RPMI7951 (cell line): ENCODE data around the gene KLRC2. TPM values are rescaled to one million over a fixed set of nuclear protein-coding genes. Genes with fewer than 3 reads are reported as not detected.
A peak's percentile ranks its signal among the peaks of the same experiment; 100 is the strongest.
"Not testable (repeated sequence)": the region's sequence is repeated elsewhere in the genome, so short reads cannot be mapped to it uniquely, and the experiment has no call there.

Source experiments
- DNase-seq: peaks from one replicate; pipeline ENCODE4 v3.0.0-alpha.2; 2012; ENCODE audit warnings: low read depth
- total RNA-seq: library from RNA; depleted of rRNA; stranded (reverse); fragments of >200 nt; shearing (Covaris generic); gene quantifications from 2 replicates; pipeline ENCODE4 v1.2.3, GENCODE V29; 2014

Gene KLRC2
- total RNA-seq, 1 experiment from 2014 or later: 17.4 TPM

DNA sequence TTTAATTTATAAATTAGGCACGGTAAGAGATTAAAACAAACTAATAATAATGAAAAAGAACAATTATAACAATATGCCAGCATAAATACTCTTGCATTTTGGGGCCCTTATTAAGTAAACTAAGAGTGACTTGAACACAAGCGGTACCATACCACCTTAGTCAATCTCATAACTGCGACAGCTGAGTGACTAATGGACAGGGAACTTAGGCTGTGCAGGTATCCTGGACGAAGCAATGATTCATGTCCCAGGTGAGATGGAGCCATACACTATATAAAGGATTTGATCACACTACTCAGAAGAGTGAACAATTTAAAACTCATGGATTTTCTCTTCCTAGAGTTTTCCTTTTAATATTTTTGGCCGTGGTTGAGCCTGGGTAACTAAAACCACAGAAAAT, 30.5 kb downstream of the KLRC2 start:
- DNase-seq: no peak

DNA sequence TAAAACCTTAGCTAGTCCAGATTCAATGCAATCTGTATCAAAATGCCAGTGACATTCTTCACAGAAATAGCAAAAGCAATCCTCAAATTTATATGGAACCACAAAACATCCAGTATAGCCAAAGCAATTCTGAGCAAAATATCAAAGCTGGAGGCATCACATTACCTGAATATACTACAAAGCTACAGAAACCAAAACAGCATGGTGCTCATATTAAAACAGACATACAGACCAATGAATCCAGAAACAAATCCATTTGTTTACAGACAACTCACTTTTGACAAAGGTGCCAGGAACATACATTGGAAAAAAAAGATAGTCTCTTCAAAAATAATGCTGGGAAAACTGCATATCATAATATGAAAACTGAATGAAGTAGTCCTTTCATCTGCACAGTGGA, 31.0 kb downstream of the KLRC2 start:
- no peak for DNase-seq

GRCh38 chr12:10400829-10401228, 35.0 kb downstream of the KLRC2 start:
- DNase-seq: no peak

DNA sequence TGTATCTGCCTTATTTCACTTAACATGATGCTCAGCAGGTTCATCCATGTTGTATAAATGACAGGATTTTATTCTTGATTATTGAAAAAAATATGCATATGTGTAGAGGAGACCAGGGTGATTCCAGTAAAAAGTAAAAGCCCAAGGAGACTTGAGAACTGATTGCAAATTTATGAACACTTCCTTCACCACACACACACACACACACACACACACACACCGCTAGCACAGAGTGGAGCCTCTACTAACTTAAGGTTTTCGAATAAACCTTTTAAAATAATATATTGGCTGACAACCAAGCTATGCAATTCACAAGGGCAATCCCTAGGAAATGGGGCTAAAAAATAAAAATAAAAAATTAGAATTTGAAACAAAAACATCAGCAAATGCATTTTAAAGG, 37.6 kb downstream of the KLRC2 start:
- no peak for DNase-seq

- DNase-seq: no peak
Observed at GRCh38 chr12:10397296-10397695, 38.5 kb downstream of the KLRC2 start.

- not testable (repeated sequence) for DNase-seq
Observed at GRCh38 chr12:10396176-10396575, 39.6 kb downstream of the KLRC2 start.

- DNase-seq: peak; percentile 97
Observed at GRCh38 chr12:10395390-10395998, 40.3 kb downstream of the KLRC2 start.

DNA sequence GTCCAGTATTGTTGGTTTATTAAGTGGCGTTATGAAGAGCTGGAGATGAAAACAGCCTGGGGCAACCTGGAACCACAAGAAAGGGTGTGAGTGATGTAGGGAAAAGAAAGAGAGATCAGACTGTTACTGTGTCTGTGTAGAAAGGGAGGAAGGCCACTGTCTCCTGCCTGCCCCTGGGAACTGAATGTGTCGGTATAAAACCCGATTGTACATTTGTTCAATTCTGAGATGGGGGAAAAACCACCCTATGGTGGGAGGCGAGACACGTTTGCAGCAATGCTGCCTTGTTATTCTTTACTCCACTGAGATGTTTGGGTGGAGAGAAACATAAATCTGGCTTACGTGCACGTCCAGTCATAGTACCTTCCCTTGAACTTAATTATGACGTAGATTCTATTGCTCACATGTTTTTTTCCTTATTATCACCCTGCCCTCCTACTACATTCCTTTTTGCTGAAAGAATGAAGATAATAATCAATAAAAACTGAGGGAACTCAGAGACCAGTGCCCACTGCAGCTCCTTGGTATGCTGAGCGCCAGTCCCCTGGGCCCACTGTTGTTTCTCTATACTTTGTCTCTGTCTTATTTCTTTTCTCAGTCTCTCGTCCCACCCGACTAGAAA, 41.2 kb downstream of the KLRC2 start:
- DNase-seq: peak; percentile 54

DNA sequence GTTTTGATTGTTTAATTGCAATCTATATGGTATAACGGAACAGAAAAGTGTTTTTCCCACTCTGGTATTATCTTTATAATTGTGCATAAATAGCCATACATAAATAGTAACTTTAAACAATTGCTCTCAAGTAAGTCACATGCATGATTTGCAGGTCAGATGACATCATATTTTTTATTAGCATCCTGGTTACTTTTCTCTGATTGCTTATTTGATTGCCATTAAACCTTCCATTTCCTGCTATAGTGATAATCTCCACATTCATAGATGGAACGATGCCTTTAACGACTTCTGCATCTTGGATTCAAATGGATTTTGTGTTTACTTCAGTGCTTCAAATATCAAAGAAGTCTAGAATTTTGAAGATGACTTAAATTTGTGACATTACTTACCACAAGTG, 42.5 kb downstream of the KLRC2 start:
- no peak for DNase-seq

GRCh38 chr12:10392394-10392930, 43.3 kb downstream of the KLRC2 start:
- DNase-seq: peak; percentile 94

GRCh38 chr12:10390991-10391390, 44.8 kb downstream of the KLRC2 start:
- DNase-seq: not testable (repeated sequence)

- no peak for DNase-seq
Observed at GRCh38 chr12:10389904-10390303, 45.9 kb downstream of the KLRC2 start, which contains the start of gene KLRK1. Gene KLRK1 (minus strand): TSS chr12:10390041. CDS start chr12:10388810, 1,231 bp downstream.

DNA sequence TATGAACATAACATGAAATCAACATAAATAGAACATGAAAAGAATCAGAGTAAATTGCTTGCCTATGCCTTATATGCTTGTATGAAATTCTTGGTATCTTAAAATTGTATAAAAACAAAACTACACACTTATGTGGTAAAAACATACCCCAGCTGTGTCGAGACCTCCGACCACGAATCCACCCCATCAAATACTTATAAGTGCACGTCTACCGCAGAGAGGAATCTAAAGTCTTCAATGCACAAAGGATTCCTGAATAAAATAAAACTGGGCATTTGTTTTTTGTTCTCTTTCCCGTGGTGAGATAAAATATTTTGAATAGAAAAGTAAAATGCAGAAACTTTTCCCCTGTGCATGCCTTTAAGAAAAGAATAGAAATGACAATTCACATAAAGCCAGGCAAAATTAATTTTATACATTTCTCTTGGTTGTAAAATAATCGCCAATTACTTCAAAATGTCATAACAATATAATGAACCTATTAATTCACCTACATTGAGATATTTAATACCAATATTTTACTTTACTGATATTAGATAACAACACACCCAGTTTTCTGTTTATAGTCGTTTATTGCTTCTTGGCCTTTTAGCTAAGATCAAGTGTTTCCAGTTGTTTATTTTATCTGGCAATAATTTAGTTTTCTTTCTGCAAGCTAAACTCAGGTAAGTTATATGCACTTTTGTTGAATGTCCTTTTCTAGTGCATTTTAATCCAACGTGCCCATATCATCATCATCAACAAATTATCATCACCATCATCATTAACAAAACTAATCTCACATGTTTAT, 47.0 kb downstream of the KLRC2 start:
- no peak for DNase-seq

DNA sequence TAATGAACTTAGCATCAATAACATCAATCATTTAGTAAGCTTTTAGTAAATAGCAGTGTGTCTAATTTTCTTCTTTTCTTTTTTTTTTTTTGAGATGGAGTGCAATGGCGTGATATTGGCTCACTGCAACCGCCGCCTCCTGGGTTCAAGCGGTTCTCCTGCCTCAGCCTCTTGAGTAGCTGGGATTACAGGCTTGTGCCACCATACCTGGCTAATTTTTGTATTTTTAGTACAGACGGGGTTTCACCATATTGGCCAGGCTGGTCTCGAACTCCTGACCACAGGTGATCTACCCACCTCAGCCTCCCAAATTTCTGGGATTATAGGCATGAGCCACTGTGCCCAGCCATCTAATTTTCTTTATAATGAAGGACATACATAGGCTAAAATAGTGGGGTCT, 48.3 kb downstream of the KLRC2 start:
- DNase-seq: not testable (repeated sequence)

DNA sequence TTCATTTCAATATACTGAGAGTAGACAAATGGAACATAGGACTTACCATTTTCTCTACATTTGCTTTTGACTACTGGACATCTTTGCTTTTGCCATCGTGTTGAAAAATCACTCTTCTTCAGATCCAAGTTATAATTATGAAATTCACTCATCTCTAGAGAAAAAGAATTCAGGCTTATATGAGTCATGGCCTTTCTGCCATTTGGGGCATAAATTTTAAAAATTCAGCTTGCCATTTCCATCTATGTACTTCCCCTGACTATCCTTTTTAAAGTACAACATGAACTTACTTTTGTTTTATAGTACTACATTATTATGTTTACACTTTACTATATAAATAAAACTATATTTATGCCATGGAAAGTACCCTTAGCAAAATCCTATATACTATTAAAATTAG, 49.0 kb downstream of the KLRC2 start:
- no peak for DNase-seq

DNA sequence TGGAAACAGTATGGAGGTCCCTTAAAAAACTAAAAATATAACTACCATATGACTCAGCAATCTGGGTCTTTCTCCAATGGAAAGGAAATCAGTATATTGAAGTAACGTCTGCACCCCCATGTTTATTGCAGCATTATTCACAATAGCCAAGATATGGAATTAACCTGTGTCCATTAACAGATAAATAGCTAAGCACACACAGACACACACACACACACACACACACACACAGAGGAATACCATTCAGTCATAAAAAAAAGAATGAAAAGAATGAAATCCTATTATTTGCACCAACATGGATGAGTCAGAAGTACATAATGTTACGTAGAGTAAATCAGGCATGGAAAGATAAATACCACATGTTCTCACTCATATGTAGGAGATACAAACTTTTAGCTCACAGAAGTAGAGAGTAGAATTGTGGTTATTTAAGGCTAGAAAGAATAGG, 50.6 kb downstream of the KLRC2 start:
- peak; percentile 92 for DNase-seq

DNA sequence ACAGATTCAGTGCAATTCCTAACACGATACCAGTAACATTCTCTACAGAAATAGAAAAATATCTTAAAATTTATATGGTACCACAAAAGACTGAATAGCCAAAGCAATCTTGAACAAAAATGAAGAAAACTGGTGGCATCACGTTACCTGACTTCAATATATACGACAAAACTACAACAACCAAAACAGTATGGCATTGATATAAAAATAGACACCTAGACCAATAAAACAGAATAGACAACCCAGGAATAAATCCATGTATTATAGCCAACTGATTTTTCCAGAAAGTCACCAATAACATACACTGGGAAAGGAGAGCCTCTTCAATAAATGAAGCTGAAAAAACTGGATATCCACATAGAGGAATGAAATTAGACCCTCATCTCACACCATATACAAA, 51.6 kb downstream of the KLRC2 start:
- DNase-seq: no peak

DNA sequence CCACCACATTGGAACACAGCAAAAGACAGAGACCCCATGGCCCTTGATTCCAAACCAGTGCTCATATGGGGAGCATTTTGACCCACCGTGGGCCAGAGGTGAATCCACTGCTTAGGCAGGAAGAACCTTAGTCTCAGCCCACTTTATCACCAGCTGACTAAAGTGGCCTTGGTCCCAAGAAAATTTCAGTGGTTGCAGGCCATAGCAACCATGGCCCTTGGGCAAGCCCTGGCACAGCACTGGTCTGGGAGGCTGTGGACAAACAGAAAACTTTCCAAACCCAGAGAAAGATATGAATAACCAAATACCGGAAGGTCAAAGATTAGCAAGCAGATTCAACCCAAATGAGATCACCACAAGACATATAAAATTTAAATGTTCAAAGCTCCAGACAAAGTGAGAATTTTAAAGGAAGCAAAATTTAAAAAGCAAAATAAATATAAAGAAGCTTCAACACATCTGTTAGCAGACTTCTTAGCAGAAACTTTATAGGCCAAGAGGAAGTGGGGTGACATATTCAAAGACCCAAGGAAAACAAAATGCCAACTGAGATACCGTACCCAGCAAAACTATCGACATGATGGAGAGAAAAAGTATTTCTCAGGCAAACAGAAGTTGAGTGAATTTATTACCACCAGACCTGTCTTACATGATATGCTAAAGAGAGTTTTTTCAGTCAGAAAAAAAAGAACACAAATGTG, 53.7 kb downstream of the KLRC2 start:
- DNase-seq: no peak
